Aorta (tissue), 5 donors: ENCODE data around the gene TSPAN18. TPM values are rescaled to one million over a fixed set of nuclear protein-coding genes. Genes with fewer than 3 reads are reported as not detected.
A peak's percentile ranks its signal among the peaks of the same experiment; 100 is the strongest.

Experiments used
- ATAC-seq: fragments of 200-7000 bp; cut with Tn5 transposase; one replicate; pipeline ENCODE4 v1.9.1; 2022; ENCODE audit warnings: moderate library complexity; ENCODE audit not compliant: low FRiP score
- DNase-seq, 2 donors: peaks; one replicate each; pipeline ENCODE4 v3.0.0-alpha.2; 2020
- H3K27ac ChIP-seq, 2 donors: one replicate each; pipeline ENCODE4 v1.5.1; 2013; ENCODE audit warnings: low read length in 2 of 2, mild to moderate bottlenecking in 2 of 2, moderate library complexity in 2 of 2, control low read depth in 1 of 2, inconsistent platforms in 1 of 2, low read depth in 1 of 2
- H3K27me3 ChIP-seq, 2 donors: one replicate each; pipeline ENCODE4 v1.6.1; 2013; ENCODE audit warnings: control low read depth in 1 of 2, low read length in 1 of 2, mild to moderate bottlenecking in 1 of 2, moderate library complexity in 1 of 2; ENCODE audit not compliant: insufficient read depth in 2 of 2, control insufficient read depth in 1 of 2
- H3K36me3 ChIP-seq, 2 donors: one replicate each; pipeline ENCODE4 v1.6.1; 2013; ENCODE audit warnings: control low read depth in 1 of 2, low read length in 1 of 2, mild to moderate bottlenecking in 1 of 2; ENCODE audit not compliant: insufficient read depth in 2 of 2, control insufficient read depth in 1 of 2
- H3K4me1 ChIP-seq, 2 donors: one replicate each; pipeline ENCODE4 v1.6.1; 2013; ENCODE audit warnings: low read length in 2 of 2, control low read depth in 1 of 2, mild to moderate bottlenecking in 1 of 2, moderate library complexity in 1 of 2; ENCODE audit not compliant: insufficient read depth in 2 of 2, control insufficient read depth in 1 of 2
- H3K4me3 ChIP-seq, 2 donors: one replicate each; pipeline ENCODE4 v1.5.1; 2013; ENCODE audit warnings: low read length in 2 of 2, control low read depth in 1 of 2, mild to moderate bottlenecking in 1 of 2
- H3K9me3 ChIP-seq: one replicate; pipeline ENCODE4 v1.6.1; 2013; ENCODE audit warnings: mild to moderate bottlenecking, low read length; ENCODE audit not compliant: control insufficient read depth
- WGBS, 2 donors: extraction: QIAGEN DNeasy Blood & Tissue Kit; methylation state at CpG; one replicate each; pipeline ENCODE4 v1.1.7; 2013; 5-methylcytosine and 5-hydroxymethylcytosine counted together
- intact Hi-C, 2 donors: fragments of 100-400 bp; cut with DNase I; formaldehyde crosslinking; loops; one replicate each; pipeline versions ENCODE4 v1.14.2 to v1.15.0; 2022
- polyA plus RNA-seq, 2 donors: library from polyadenylated mRNA; stranded (reverse); fragments of 200-250 nt; gene quantifications; one replicate each; pipeline ENCODE4 v1.2.3, GENCODE V29; 2013
- total RNA-seq, 2 donors: library from RNA; stranded (reverse); fragmentation: NEBNext Ultra II Directional; extraction: Animal tissue kit (Norgen Biotek cat#: 25700); gene quantifications; one replicate each; pipeline ENCODE4 v1.2.1, GENCODE V29; 2021
- donor health status: healthy with polysubstance abuse.
- donor health status: Bipolar disorder and iron deficiency.
- donor health status: DM: no; HTN: no; CAD: no.
- donor health status: DM: no; HTN: no; CAD: no.
- donor health status: DM: yes; HTN: yes; CAD: no.

The TSPAN18 gene
- total and polyA plus RNA-seq, 4 donors = 1.0 to 44.9 (median 18.0) TPM

GRCh38 chr11:44892843-44893242, 166.1 kb downstream of the TSPAN18 start:
- no peaks in the 10 kb centered on the region for H3K36me3 ChIP-seq
- no peaks in the 10 kb centered on the region for H3K9me3 ChIP-seq
- no peaks in the 10 kb centered on the region for H3K27me3 ChIP-seq
- H3K4me1 ChIP-seq = no peaks in the 10 kb centered on the region
- ATAC-seq (no peak), DNase-seq (no peak)
- H3K27ac ChIP-seq = no peak overlapping the region
- H3K4me3 ChIP-seq = no peak overlapping the region
- WGBS, 2 donors = 96 to 97% methylated on average over 7 of the region's 7 CpGs
- intact Hi-C loops = loop anchor here (1.0 to 5.0 kb wide), 2 partner anchors 271 to 272 kb away; no protein-coding TSS in a partner anchor

GRCh38 chr11:44893308-44893822, 166.6 kb downstream of the TSPAN18 start:
- Histone ChIP-seq H3K36me3 (no peaks in the 10 kb centered on the region), H3K4me1 (no peaks in the 10 kb centered on the region), H3K4me3 (no peak overlapping the region), H3K27ac (no peak overlapping the region), H3K27me3 (no peaks in the 10 kb centered on the region), H3K9me3 (no peaks in the 10 kb centered on the region)
- ATAC-seq = peak; percentile 51
- no peak for DNase-seq
- WGBS, 2 donors = 30 to 34% methylated on average over 10 of the region's 10 CpGs
- intact Hi-C loops = loop anchor here (1.0 to 5.0 kb wide), 2 partner anchors 271 to 272 kb away; no protein-coding TSS in a partner anchor

DNA sequence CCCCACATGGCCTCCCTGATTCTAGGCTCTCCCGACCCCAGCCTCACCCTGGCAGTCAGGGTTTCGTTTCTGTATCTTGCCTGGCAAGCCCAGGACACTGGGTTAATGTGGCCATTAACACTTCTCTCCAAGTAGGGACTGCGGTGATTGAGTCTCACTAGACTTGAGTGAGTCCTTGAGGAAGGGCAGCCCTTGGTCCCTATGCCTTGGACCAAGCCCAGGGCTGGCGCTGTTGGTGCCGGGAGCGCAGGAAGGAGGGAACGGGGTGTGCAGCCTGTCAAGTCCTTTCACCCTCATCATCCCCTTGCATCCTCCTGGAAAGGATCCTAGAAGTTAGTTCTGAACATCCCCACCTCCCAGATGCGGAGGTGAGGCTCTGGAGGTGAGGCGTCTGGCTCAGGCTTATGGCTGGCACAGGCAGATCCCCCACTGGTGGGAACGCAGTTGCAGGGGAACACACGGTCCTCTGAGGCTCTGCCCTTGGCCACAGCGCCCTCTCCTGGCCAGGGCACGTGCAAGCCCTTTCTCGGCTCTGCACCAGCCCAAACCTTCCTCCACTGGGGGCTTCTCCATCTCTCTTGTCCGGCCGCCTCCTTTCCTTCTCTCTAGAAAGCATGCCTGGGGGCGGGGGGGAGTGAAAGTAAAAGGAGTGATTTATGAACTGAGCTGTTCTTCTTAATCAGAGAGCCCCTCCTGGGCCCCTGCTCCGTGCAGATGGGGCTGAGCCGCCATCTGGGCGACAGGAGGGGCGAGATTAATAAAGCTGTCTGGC, 167.3 kb downstream of the TSPAN18 start:
- WGBS, 2 donors = 60 to 61% methylated on average over 20 to 21 of the region's 21 CpGs
- H3K4me3 ChIP-seq = no peak overlapping the region
- H3K27ac ChIP-seq = no peak overlapping the region
- peaks cover 2% of the 10 kb centered on the region for H3K9me3 ChIP-seq
- DNase-seq = peak; percentile 75 to 93
- H3K27me3 ChIP-seq = peaks cover 0 to 2% of the 10 kb centered on the region in 2 donors
- ATAC-seq = peak; percentile 87
- no peaks in the 10 kb centered on the region for H3K36me3 ChIP-seq
- no peaks in the 10 kb centered on the region for H3K4me1 ChIP-seq
- intact Hi-C loops = loop anchor here (1.0 to 5.0 kb wide), 4 partner anchors 165 to 273 kb away; no protein-coding TSS in a partner anchor

DNA sequence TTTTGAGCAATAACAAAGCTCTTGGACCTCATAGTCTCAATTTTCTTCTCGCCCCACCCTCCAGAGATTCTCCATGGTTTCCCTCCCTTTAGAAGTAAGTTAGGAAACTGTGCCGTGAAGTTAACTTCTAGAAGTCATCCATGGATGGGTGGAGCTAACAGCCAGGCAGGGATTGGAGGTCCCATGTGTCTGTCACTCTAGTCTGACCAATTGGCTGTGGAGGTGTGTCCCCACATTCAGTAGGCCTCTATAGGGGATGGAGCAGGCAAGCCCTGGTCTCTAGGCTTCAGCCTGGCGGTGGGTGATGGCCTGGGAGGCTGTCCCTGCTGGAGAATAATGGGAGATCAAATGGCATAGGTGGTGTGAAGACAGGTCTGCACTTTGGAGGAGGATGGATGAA, 173.2 kb downstream of the TSPAN18 start:
- WGBS, 2 donors = 85 to 89% methylated on average over 3 of the region's 3 CpGs

GRCh38 chr11:44901120-44901633, 174.4 kb downstream of the TSPAN18 start:
- Histone ChIP-seq H3K36me3 (no peaks in the 10 kb centered on the region), H3K27me3 (peaks cover 0 to 2% of the 10 kb centered on the region in 2 donors), H3K9me3 (peaks cover 2% of the 10 kb centered on the region), H3K27ac (no peak overlapping the region), H3K4me1 (no peaks in the 10 kb centered on the region), H3K4me3 (no peak overlapping the region)
- DNase-seq (no peak), ATAC-seq (no peak)
- intact Hi-C loops = no loop called here
- 94% methylated on average over 7 of the region's 7 CpGs for WGBS, 2 donors

More for the DNA sequence above, 173.2 kb downstream of the TSPAN18 start:
- Histone ChIP-seq H3K4me3 (no peak overlapping the region), H3K36me3 (no peaks in the 10 kb centered on the region), H3K27ac (no peak overlapping the region), H3K4me1 (no peaks in the 10 kb centered on the region), H3K9me3 (peaks cover 2% of the 10 kb centered on the region), H3K27me3 (peaks cover 0 to 2% of the 10 kb centered on the region in 2 donors)
- ATAC-seq (no peak), DNase-seq (no peak)
- intact Hi-C loops = no loop called here

- no peak for ATAC-seq
- no peak overlapping the region for H3K4me3 ChIP-seq
- no peaks in the 10 kb centered on the region for H3K4me1 ChIP-seq
- no peak overlapping the region for H3K27ac ChIP-seq
- WGBS, 2 donors = 93 to 95% methylated on average over 5 of the region's 5 CpGs
- no peaks in the 10 kb centered on the region for H3K36me3 ChIP-seq
- peaks cover 0 to 2% of the 10 kb centered on the region in 2 donors for H3K27me3 ChIP-seq
- peaks cover 2% of the 10 kb centered on the region for H3K9me3 ChIP-seq
- DNase-seq = no peak
- intact Hi-C loops = no loop called here
Observed at GRCh38 chr11:44901786-44902185, 175.0 kb downstream of the TSPAN18 start.

- DNase-seq (no peak), ATAC-seq (no peak)
- Histone ChIP-seq H3K4me1 (no peaks in the 10 kb centered on the region), H3K36me3 (no peaks in the 10 kb centered on the region), H3K27me3 (peaks cover 0 to 2% of the 10 kb centered on the region in 2 donors), H3K27ac (no peak overlapping the region), H3K9me3 (peaks cover 2% of the 10 kb centered on the region), H3K4me3 (no peak overlapping the region)
- intact Hi-C loops = no loop called here
- 85 to 93% methylated on average over 7 of the region's 7 CpGs for WGBS, 2 donors
Observed at GRCh38 chr11:44903035-44903434, 176.3 kb downstream of the TSPAN18 start.

- WGBS, 2 donors = 94 to 98% methylated on average over 3 of the region's 3 CpGs
- no peaks in the 10 kb centered on the region for H3K4me1 ChIP-seq
- H3K9me3 ChIP-seq = peaks cover 2% of the 10 kb centered on the region
- H3K27ac ChIP-seq = no peak overlapping the region
- no peak overlapping the region for H3K4me3 ChIP-seq
- DNase-seq (no peak), ATAC-seq (no peak)
- intact Hi-C loops = no loop called here
- H3K36me3 ChIP-seq = no peaks in the 10 kb centered on the region
- H3K27me3 ChIP-seq = peaks cover 0 to 2% of the 10 kb centered on the region in 2 donors
Observed at GRCh38 chr11:44903518-44903917, 176.8 kb downstream of the TSPAN18 start.
